Lower lobe of right lung (tissue), 2 donors: Measurements from ENCODE around the gene SLC39A11. TPM values are rescaled to one million over a fixed set of nuclear protein-coding genes. Genes with fewer than 3 reads are reported as not detected.

Experiments used
- ATAC-seq, 2 donors: fragments of 200-7000 bp; cut with Tn5 transposase; one replicate each; pipeline ENCODE4 v1.9.1; 2020 to 2022; ENCODE audit warnings: mild to moderate bottlenecking in 2 of 2, moderate library complexity in 2 of 2
- DNase-seq: peaks from one replicate; pipeline ENCODE4 v3.0.0-alpha.2; 2020
- H3K27ac ChIP-seq: fragments of 200-600 bp; one replicate; pipeline ENCODE4 v1.8.0; 2022
- H3K27me3 ChIP-seq: fragments of 200-600 bp; one replicate; pipeline ENCODE4 v1.8.0; 2022; ENCODE audit warnings: low read depth
- H3K36me3 ChIP-seq: fragments of 200-600 bp; one replicate; pipeline ENCODE4 v1.8.0; 2022; ENCODE audit warnings: mild to moderate bottlenecking
- H3K4me1 ChIP-seq: fragments of 200-600 bp; one replicate; pipeline ENCODE4 v1.8.0; 2022
- H3K4me3 ChIP-seq: fragments of 200-600 bp; one replicate; pipeline ENCODE4 v1.8.0; 2022; ENCODE audit warnings: mild to moderate bottlenecking
- H3K9me3 ChIP-seq: fragments of 200-600 bp; one replicate; pipeline ENCODE4 v1.8.0; 2022
- CTCF ChIP-seq: fragments of 200-600 bp; IDR thresholded peaks from one replicate; pipeline ENCODE4 v1.8.0; 2022; ENCODE audit warnings: antibody characterized with exemption, mild to moderate bottlenecking
- intact Hi-C: fragments of 100-400 bp; cut with DNase I; formaldehyde crosslinking; loops from one replicate; pipeline ENCODE4 v1.11.0; 2022
- total RNA-seq: library from RNA; stranded (reverse); fragmentation: NEBNext Ultra II Directional; extraction: Animal tissue kit (Norgen Biotek cat#: 25700); gene quantifications from one replicate; pipeline ENCODE4 v1.2.1, GENCODE V29; 2021
- donor health status: DM: no; HTN: yes; CAD: no; lungs with severe emphysema.

The SLC39A11 gene
- total RNA-seq, 1 donor from 2014 or later, result 39.7 TPM

GRCh38 chr17:73058022-73058421 is 34.5 kb downstream of the SLC39A11 start:
- no peaks in the 10 kb centered on the region for H3K4me1 ChIP-seq
- H3K27ac ChIP-seq, result no peak overlapping the region
- no peak for DNase-seq
- no peaks in the 10 kb centered on the region for H3K9me3 ChIP-seq
- H3K4me3 ChIP-seq, result no peak overlapping the region
- H3K36me3 ChIP-seq, result no peaks in the 10 kb centered on the region
- TF ChIP-seq CTCF, result no peak
- intact Hi-C loops, result no loop called here
- no peak for ATAC-seq
- H3K27me3 ChIP-seq, result no peaks in the 10 kb centered on the region

- TF ChIP-seq CTCF, result no peak
- no peaks in the 10 kb centered on the region for H3K9me3 ChIP-seq
- no peaks in the 10 kb centered on the region for H3K27me3 ChIP-seq
- H3K4me3 ChIP-seq, result no peak overlapping the region
- DNase-seq (no peak), ATAC-seq (no peak)
- H3K4me1 ChIP-seq, result no peaks in the 10 kb centered on the region
- H3K36me3 ChIP-seq, result no peaks in the 10 kb centered on the region
- H3K27ac ChIP-seq, result no peak overlapping the region
- intact Hi-C loops, result no loop called here
These were observed 35.3 kb downstream of the SLC39A11 start for GRCh38 chr17:73057196-73057595.

GRCh38 chr17:73052923-73053322 is 39.6 kb downstream of the SLC39A11 start:
- no peak overlapping the region for H3K27ac ChIP-seq

GRCh38 chr17:73050797-73051196 is 41.7 kb downstream of the SLC39A11 start:
- ATAC-seq (no peak), DNase-seq (no peak)
- H3K27me3 ChIP-seq, result no peaks in the 10 kb centered on the region
- no peak overlapping the region for H3K4me3 ChIP-seq
- no peak overlapping the region for H3K27ac ChIP-seq
- H3K4me1 ChIP-seq, result no peaks in the 10 kb centered on the region
- H3K9me3 ChIP-seq, result no peaks in the 10 kb centered on the region
- intact Hi-C loops, result no loop called here
- no peaks in the 10 kb centered on the region for H3K36me3 ChIP-seq
- no peak for TF ChIP-seq CTCF

More at GRCh38 chr17:73052923-73053322, 39.6 kb downstream of the SLC39A11 start:
- Histone ChIP-seq H3K4me1 (no peaks in the 10 kb centered on the region), H3K36me3 (no peaks in the 10 kb centered on the region), H3K4me3 (no peak overlapping the region), H3K9me3 (no peaks in the 10 kb centered on the region), H3K27me3 (no peaks in the 10 kb centered on the region)
- no peak for TF ChIP-seq CTCF
- intact Hi-C loops, result no loop called here
- ATAC-seq (no peak), DNase-seq (no peak)

- H3K9me3 ChIP-seq, result no peaks in the 10 kb centered on the region
- H3K27me3 ChIP-seq, result no peaks in the 10 kb centered on the region
- no peaks in the 10 kb centered on the region for H3K36me3 ChIP-seq
- ATAC-seq, result no peak
- no peak overlapping the region for H3K4me3 ChIP-seq
- no peak overlapping the region for H3K27ac ChIP-seq
- no peak for TF ChIP-seq CTCF
- DNase-seq, result no peak
- peaks cover 8% of the 10 kb centered on the region for H3K4me1 ChIP-seq
- intact Hi-C loops, result no loop called here
These were observed 44.3 kb downstream of the SLC39A11 start for GRCh38 chr17:73048170-73048569.

- H3K4me1 ChIP-seq, result peaks cover 16% of the 10 kb centered on the region
- no peaks in the 10 kb centered on the region for H3K36me3 ChIP-seq
- H3K9me3 ChIP-seq, result peaks cover 5% of the 10 kb centered on the region
- DNase-seq (no peak), ATAC-seq (no peak)
- no peak overlapping the region for H3K27ac ChIP-seq
- intact Hi-C loops, result no loop called here
- H3K4me3 ChIP-seq, result no peak overlapping the region
- no peaks in the 10 kb centered on the region for H3K27me3 ChIP-seq
- no peak for TF ChIP-seq CTCF
These were observed 46.8 kb downstream of the SLC39A11 start for GRCh38 chr17:73045724-73046123.
